Measurements from ENCODE around the gene TLDC2. TPM values are rescaled to one million over a fixed set of nuclear protein-coding genes. Genes with fewer than 3 reads are reported as not detected.

Gene TLDC2
- total RNA-seq, 2 experiments from 2014 or later, result not detected

GRCh38 chr20:36937402-36937770, 61.4 kb downstream of the TLDC2 start:
- Mint-ChIP-seq H3K9me3 (no peaks in the 10 kb centered on the region), H3K4me3 (peak overlapping the region; percentile 60), H3K27ac (peak overlapping the region; percentile 86), H3K4me1 (ENCODE audit: low read depth) (peaks cover 63% of the 10 kb centered on the region), H3K27me3 (no peaks in the 10 kb centered on the region), H3K36me3 (ENCODE audit: low read depth) (peaks cover 87% of the 10 kb centered on the region)
- no peaks in the 10 kb centered on the region for H3K9me3 ChIP-seq (ENCODE audit: control insufficient read depth in 1 of 2, insufficient read depth in 1 of 2, low read length in 2 of 2)
- H3K27ac ChIP-seq (ENCODE audit: low read depth in 1 of 2, low read length in 2 of 2), result no peak overlapping the region
- peaks cover 88% of the 10 kb centered on the region for H3K36me3 ChIP-seq (ENCODE audit: insufficient read depth, low read length)
- H3K27me3 ChIP-seq (ENCODE audit: control insufficient read depth in 1 of 2, insufficient read depth in 2 of 2, low read length in 2 of 2), result no peaks in the 10 kb centered on the region
- TF ChIP-seq CTCF (IDR thresholded peaks at IDR 0.05), result no peak
- DNase-seq (no peak), ATAC-seq (ENCODE audit: poor library complexity) (no peak)
- CTCF ChIA-PET, result interaction anchor here (0.6 to 2.0 kb wide), 3 partner anchors 18 to 222 kb away, joined by 3 to 4 read pairs (median 4); no protein-coding TSS in a partner anchor
- no peak overlapping the region for H3K4me3 ChIP-seq (ENCODE audit: low read length)
- intact Hi-C loops (cut with DNase I, micrococcal nuclease), result no loop called here
- POLR2A ChIA-PET, result no interaction called here
- H3K4me1 ChIP-seq (ENCODE audit: insufficient read depth, low read length), result peaks cover 66% of the 10 kb centered on the region

GRCh38 chr20:36941401-36941835, 65.5 kb downstream of the TLDC2 start:
- Histone ChIP-seq H3K27ac (ENCODE audit: low read depth in 1 of 2, low read length in 2 of 2) (peak overlapping the region; percentile 21 to 26), H3K27me3 (ENCODE audit: control insufficient read depth in 1 of 2, insufficient read depth in 2 of 2, low read length in 2 of 2) (no peaks in the 10 kb centered on the region), H3K36me3 (ENCODE audit: insufficient read depth, low read length) (peaks cover 82% of the 10 kb centered on the region), H3K4me1 (ENCODE audit: insufficient read depth, low read length) (peaks cover 80% of the 10 kb centered on the region), H3K4me3 (ENCODE audit: low read length) (no peak overlapping the region), H3K9me3 (ENCODE audit: control insufficient read depth in 1 of 2, insufficient read depth in 1 of 2, low read length in 2 of 2) (no peaks in the 10 kb centered on the region)
- no peak for TF ChIP-seq CTCF (IDR thresholded peaks at IDR 0.05)
- peaks cover 77% of the 10 kb centered on the region for H3K4me1 Mint-ChIP-seq (ENCODE audit: low read depth)
- peak overlapping the region; percentile 77 for H3K4me3 Mint-ChIP-seq
- POLR2A ChIA-PET, result interaction anchor here (1.3 to 1.7 kb wide), 3 partner anchors 11 to 237 kb away, joined by 3 to 5 read pairs (median 5); partner anchors contain the start of genes MROH8 and RPN2
- no peaks in the 10 kb centered on the region for H3K27me3 Mint-ChIP-seq
- ATAC-seq (ENCODE audit: poor library complexity) (peak; percentile 35), DNase-seq (peak in 1 of 14 experiments; percentile 43)
- peaks cover 93% of the 10 kb centered on the region for H3K36me3 Mint-ChIP-seq (ENCODE audit: low read depth)
- peak overlapping the region; percentile 99 for H3K27ac Mint-ChIP-seq
- intact Hi-C loops (cut with DNase I, micrococcal nuclease), result no loop called here
- no peaks in the 10 kb centered on the region for H3K9me3 Mint-ChIP-seq
- CTCF ChIA-PET, result interaction anchor here (1.7 kb wide), 1 partner anchor 22 kb away, joined by 3 read pairs; no protein-coding TSS in a partner anchor

Other genes starting within 250 kb of the TLDC2 start
- gene SLA2, start 229.9 kb upstream of the TLDC2 start, total RNA-seq, result 10 to 100 TPM; 19.9 to 21.3 TPM
- 10 to 100 TPM; 17.3 to 17.5 TPM for gene NDRG3, start 130.0 kb upstream of the TLDC2 start, total RNA-seq
- gene DSN1, start 102.4 kb upstream of the TLDC2 start, total RNA-seq, result 10 to 100 TPM; 10.5 to 14.3 TPM
- gene SAMHD1, start 75.6 kb downstream of the TLDC2 start, total RNA-seq, result 100 to 1,000 TPM; 232 to 239 TPM
- 10 to 100 TPM; 37.4 to 39.1 TPM for gene RBL1, start 219.9 kb downstream of the TLDC2 start, total RNA-seq

All from CD4-positive, alpha-beta T cell (primary cell).